Stimulated activated CD8-positive, alpha-beta memory T cell treated with anti-CD3 and anti-CD28 coated beads, Interleukin-15, amount 100 ng/mL, for 4 hours (primary cell): ENCODE measurements around the gene KRT3.

Experiments used
- DNase-seq, 2 donors: peaks; one replicate each; pipeline ENCODE4 v3.0.0-alpha.2; 2020; ENCODE audit warnings: low read depth in 2 of 2

The KRT3 gene

GRCh38 chr12:52795694-52796428, at the start of gene KRT3:
Gene KRT3 (minus strand): TSS chr12:52796117. CDS start chr12:52796042, 75 bp downstream.
- no peak for DNase-seq

DNA sequence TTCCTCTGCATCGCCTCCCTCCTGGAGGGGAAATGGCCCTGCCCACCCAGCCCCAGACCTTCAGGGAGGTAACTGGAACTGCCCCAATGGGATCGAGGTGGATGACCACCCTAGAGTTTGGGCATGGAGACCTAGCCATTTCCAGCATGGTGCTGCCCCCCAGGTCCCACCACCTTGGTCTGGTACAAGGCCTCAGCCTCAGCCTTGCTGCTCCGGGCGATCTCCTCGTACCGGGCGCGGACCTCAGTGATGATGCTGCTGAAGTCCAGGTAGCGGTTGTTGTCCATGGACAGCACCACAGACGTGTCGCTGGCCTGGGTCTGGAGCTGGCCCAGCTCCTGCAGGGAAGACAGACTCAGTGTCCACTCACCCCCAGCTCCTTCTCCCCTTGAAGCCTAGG, 48.5 kb upstream of the KRT3 start:
- no peak for DNase-seq

DNA sequence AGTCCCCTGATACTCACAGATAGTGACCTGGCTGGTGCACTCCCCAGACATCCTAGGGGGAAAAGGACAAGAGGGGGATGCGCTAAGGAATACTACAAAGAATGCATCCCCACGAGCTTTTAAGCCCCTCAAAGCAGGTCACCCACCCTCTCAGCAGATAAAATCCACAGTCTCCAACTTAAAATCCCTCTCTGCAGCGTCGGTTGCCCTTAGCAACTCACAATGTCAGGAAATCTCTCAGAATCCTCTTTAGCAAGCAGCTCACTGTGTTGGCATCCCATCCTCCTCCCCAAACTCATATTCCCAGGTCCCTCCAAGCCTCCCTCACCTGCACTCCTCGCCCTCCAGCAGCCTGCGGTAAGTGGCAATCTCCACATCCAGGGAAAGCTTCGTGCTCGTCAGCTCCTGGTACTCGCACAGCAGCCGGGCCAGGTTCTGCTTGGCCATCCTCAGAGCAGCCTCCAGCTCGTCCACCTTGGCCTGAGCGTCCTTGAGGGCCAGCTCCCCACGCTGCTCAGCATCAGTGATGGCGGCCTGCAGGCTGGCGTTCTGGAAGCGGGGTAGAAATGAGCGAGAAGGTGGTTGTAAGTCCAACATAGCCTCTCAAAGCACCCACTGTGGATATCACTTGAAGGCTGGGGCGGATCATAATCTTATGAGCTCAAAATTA, 43.7 kb upstream of the KRT3 start:
- DNase-seq, result no peak

DNA sequence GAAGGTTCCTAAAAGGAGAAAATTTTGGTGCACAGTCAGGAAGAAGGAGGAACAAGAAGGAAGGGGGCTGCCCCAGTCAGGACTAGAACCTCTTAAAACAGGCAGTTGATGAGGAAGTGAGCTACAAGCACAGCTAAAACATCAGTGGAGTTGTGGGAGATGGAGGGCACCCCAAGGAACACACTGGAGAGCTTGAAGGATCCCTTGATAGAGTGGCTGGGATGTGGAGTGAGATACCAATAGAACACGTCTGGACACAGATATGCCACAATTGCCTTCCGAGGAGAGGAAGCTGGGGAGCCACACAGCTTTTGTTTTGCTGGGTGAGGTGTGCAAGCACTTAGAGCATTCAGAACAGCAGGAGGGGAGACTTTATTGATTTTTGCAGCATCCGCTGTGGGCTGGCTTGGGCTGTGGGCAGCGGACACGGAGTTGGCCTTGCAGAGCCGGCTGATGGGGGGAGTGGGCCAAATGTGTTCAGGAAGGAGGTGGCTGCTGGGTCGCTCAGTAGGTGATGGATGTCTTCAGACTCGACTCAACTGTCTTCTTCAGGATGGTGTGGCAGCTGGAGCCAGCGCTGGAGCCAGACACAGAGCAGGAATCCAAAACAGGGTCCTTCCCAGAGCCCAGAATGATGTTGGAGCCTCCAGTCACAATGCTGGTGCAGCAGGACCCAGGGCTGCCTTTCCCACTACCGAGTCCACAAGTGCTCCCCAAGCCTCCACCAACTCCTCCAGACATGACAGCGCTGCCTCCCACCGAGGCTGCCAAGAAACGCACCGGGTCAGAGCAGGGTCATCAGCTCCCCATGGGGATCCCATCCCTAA, 42.9 kb upstream of the KRT3 start:
- DNase-seq, result no peak

DNA sequence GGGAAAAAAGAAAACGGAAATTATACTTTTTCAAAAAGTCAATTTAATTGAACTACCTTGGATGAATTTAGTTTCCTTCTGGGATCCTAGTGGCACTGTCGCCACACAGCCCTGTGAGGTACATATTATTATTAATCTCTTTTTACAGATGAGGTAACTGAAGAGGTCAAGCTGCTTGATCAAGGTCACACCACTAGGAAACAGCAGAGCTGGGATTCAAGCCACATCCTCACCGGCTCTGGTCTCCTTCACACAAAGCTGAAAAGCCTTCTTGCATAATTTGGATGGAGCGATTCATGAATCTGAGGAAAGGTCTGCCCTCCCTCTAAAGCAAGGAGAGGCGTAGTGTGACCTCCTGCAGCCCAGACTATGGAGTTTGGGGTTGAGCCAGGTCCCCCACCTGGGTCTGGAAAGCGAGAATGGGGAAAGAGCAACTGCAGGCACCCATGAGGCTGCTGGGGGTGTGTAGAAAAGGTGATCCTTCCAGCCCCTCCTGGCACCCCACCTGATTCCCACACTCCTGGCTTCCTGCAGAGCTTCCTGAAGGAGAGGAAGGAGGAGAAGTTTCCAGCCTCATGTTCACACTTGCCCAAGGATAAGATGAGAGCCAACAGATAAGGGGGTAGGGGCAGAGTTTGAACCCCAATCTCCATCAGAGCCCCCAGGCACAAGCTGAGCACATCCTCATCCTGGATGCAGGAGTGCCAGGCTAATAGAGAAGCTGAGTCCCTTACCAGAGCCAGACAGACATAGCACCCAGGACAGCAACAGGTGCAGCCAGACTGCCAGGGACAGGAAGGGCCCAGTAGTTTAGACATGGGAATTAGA, 42.1 kb upstream of the KRT3 start:
- no peak for DNase-seq

GRCh38 chr12:52837413-52837741, 41.5 kb upstream of the KRT3 start:
- DNase-seq, result no peak

DNA sequence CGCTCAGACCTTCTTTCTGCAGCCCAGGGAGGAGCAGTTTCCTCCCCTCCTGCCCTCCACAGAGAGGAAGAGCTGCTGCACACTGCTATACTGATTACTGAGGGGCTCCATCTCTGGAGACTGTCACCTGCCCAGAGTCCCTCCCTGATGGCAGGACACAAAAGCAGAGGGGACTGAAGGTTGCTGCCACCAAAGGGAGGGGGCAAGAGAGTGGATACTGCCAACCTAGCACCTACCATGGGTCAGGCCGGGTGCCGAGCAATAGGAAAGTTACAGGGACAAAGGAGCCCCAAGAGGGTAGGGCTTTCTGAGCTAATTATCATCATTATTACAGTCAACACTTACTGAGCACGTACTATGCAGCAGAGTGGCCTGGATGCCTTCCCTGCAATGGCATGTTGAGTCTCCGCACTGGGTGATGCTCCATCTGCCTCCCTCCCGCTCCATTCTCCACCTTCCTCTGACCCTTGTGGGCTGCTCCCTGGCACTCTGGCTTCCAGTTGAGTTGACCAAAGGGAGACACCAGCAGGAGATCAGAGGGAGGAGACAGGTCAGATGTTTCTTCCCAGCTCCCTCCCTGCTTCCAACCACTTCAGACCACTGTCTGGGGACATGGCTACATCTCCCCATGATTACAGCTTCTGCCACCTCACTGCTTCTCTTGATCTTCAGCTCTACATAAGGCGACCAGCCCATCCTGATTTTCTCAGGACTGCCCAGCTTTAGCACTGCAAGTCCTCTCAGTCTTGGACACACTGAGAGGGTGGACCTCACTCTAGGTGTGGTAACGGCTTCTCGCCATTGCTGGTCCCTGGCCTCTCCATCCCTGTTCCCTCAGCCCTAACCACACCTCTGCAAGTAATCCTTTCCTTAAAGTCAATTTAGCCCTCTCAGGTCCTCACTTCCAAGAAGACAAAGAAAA, 40.8 kb upstream of the KRT3 start:
- DNase-seq, result no peak

DNA sequence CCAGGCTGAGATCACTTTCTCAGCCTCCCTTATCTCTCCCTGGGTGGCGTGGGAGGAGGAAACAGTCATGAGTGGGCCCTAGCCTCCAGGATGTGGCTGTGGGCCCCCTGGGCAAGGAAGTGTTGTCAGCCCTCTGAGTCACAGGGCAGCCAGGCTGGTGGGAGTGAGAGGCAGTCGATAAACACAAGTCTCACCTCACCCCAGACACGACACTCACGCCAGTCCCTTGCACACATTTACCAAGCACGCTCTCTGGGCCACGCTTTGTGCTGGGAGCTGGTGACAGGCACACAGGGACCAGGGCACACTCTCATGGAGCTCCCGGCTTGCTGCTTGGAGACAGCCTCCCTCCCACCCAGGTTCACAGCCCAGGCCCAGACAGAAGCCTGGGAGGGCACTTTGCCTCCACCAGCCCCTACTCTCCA, 40.1 kb upstream of the KRT3 start:
- peak; percentile 67 to 74 for DNase-seq

GRCh38 chr12:52835271-52836041, 39.5 kb upstream of the KRT3 start:
- no peak for DNase-seq

DNA sequence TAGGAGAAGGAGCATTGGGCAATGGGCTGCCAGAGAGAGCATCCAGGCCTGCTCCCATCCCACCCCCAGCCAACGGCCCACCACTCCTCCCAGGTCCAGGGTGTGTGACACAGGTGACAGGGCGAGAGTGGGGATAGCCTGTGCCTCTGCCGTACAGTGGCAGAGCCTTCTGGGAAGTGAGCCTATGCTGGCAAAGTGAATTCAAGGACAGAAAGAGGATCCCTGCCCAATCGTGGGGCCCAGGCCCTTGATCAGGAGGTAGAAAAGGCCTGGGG, 38.7 kb upstream of the KRT3 start:
- DNase-seq, result no peak

GRCh38 chr12:52833922-52834726, 38.2 kb upstream of the KRT3 start, which contains the start of gene KRT79:
Gene KRT79 (minus strand): TSS chr12:52834311. CDS start chr12:52834260, 51 bp downstream.
- no peak for DNase-seq

DNA sequence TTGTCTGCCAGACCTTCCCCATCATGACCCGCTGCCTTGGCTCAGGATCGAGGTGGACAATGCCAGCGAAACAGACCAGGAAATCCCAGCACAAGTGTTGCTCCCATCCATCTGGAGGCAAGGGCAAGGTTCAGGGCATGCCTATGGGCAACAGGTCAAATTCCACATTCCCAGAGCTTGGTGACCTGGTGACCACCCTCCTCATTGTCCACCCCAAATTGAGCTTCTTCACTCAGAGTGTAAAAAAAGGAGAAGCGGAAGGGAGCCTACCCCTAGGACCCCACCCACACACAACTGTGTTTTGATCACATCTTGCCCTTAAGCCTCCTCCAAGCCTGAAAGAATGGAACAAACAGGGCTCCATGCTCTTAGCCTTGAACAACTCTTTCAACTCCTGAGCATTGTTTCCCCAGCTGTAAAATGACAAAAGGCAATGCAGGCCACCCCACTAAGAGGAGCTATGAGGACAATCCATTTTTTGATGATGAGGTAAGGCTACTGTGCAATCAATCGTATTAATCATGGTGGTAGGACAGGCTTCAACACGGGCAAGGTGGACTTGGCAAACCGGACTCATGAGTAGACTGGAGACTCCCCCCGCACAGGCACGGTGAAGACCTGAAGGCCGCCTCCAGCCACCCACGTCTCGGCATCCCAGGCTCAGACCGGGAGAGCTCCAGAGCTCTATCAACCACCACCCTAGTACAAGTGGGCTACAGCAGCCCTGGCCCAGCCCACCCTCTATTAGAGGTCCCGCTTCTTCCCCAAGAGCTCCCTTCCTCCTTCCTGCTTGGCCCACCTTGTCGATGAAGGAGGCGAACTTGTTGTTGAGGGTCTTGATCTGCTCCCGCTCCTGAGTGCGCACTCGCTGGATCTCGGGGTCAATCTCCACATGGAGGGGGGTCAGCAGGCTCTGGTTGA, 37.3 kb upstream of the KRT3 start:
- DNase-seq, result no peak

- no peak for DNase-seq
Measured at GRCh38 chr12:52832451-52832850, 36.5 kb upstream of the KRT3 start.

DNA sequence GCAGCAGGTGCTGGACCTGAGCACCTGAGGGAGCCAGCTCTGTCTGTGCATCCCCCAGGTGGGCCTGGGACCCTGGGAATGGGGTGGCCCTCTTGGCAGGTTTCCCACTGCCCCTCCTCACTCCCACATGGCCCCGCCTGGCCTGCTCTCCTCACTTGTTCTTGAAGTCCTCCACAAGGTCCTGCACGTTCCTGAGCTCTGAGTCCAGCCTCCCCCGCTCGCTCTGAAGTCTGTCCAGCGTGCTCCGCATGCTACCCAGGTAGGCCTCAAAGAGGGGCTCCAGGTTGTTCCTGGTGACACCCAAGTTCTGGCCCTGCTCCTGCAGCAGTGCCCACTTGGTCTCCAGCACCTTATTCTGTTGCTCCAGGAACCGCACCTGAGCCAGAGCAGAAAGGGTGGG, 35.3 kb upstream of the KRT3 start:
- DNase-seq, result no peak

DNA sequence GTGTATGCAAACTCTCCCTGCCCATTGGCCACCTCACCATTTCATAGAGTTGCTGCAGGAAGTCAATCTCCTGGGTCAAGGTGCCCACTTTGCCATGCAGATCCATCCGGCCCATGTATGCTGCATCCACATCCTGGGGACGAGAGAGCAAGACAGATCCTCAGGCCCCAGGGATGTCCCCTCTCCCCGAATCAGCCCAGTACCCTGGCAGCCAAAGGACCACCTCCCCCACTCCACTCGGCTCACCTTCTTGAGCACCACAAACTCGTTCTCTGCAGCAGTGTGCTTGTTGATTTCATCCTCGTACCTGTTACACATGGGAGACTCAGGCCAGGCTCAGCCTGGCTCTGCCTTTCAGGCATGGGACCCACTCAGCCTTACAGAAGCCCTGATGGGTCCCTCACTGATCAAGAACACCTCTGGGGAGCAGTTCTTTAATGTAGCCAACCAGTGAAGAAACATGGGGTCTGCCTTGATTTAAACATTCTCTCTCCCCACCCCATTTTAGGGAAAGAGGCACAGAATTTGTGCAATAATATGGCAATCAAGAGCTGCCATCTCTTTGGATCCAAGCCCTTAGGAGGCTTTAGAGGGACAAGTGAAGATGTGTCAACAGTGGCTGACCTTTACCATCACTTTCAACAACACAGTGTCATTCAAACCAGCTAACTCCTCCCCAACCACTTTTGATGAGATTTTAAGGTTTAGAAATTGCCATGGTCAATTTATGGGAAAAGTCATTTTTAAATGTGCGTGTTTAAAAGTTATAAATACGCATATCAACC, 34.3 kb upstream of the KRT3 start:
- no peak for DNase-seq

GRCh38 chr12:52828591-52829021, 32.7 kb upstream of the KRT3 start:
- no peak for DNase-seq

- no peak for DNase-seq
Measured at GRCh38 chr12:52828156-52828555, 32.2 kb upstream of the KRT3 start.
